GM19452 (cell line): Measurements from ENCODE around the gene DUSP6.

ENCODE experiments used
- ATAC-seq: cut with Tn5 transposase; IDR thresholded peaks from one replicate; pipeline ENCODE4 v1.9.1; 2021; ENCODE audit not compliant: unreplicated experiment

DUSP6 gene

GRCh38 chr12:89352492-89353187 lies at the start of gene DUSP6:
TSS of gene DUSP6 (minus strand) at chr12:89352501. CDS start at chr12:89352039, 462 bp downstream.
- peak; percentile 42 for ATAC-seq

GRCh38 chr12:89401433-89402058 lies 49.2 kb upstream of the DUSP6 start:
- no peak for ATAC-seq

GRCh38 chr12:89400415-89400814 lies 48.1 kb upstream of the DUSP6 start:
- ATAC-seq = no peak

GRCh38 chr12:89395712-89396111 lies 43.4 kb upstream of the DUSP6 start:
- ATAC-seq = no peak

GRCh38 chr12:89393551-89394121 lies 41.3 kb upstream of the DUSP6 start:
- no peak for ATAC-seq

- no peak for ATAC-seq
Measured at GRCh38 chr12:89392391-89392790, 40.1 kb upstream of the DUSP6 start.

GRCh38 chr12:89391726-89392336 lies 39.5 kb upstream of the DUSP6 start:
- no peak for ATAC-seq

- no peak for ATAC-seq
Measured at GRCh38 chr12:89390802-89391673, 38.7 kb upstream of the DUSP6 start.

GRCh38 chr12:89389755-89390661 lies 37.7 kb upstream of the DUSP6 start:
- ATAC-seq = peak; percentile 85

GRCh38 chr12:89386138-89386537 lies 33.8 kb upstream of the DUSP6 start:
- no peak for ATAC-seq

GRCh38 chr12:89384807-89385206 lies 32.5 kb upstream of the DUSP6 start:
- ATAC-seq = no peak

- no peak for ATAC-seq
Measured at GRCh38 chr12:89384050-89384758, 31.9 kb upstream of the DUSP6 start.

- no peak for ATAC-seq
Measured at GRCh38 chr12:89383235-89384049, 31.1 kb upstream of the DUSP6 start.

GRCh38 chr12:89382328-89382727 lies 30.0 kb upstream of the DUSP6 start:
- no peak for ATAC-seq

- no peak for ATAC-seq
Measured at GRCh38 chr12:89379839-89380467, 27.7 kb upstream of the DUSP6 start.

- no peak for ATAC-seq
Measured at GRCh38 chr12:89379148-89379838, 27.0 kb upstream of the DUSP6 start.

- ATAC-seq = no peak
Measured at GRCh38 chr12:89376844-89377243, 24.5 kb upstream of the DUSP6 start.

GRCh38 chr12:89376202-89376529 lies 23.9 kb upstream of the DUSP6 start:
- no peak for ATAC-seq
